Nephron (organoid): Measurements from ENCODE around the gene NAV2.

ENCODE experiments used
- H3K27ac Mint-ChIP-seq, 3 experiments: 2 replicates each; pipeline ENCODE4 v1.8.0; 2020; ENCODE audit warnings: mixed read lengths in 3 of 3, mild to moderate bottlenecking in 2 of 3, moderate library complexity in 1 of 3
- H3K27me3 Mint-ChIP-seq: 2 replicates; pipeline ENCODE4 v1.8.0; 2021; ENCODE audit warnings: low read depth, mild to moderate bottlenecking, moderate library complexity, mixed read lengths
- H3K36me3 Mint-ChIP-seq: 2 replicates; pipeline ENCODE4 v1.8.0; 2020; ENCODE audit warnings: low read depth, mixed read lengths
- H3K4me1 Mint-ChIP-seq: 2 replicates; pipeline ENCODE4 v1.8.0; 2020; ENCODE audit warnings: mixed read lengths
- H3K4me3 Mint-ChIP-seq, 3 experiments: 2 replicates each; pipeline ENCODE4 v1.8.0; 2020; ENCODE audit warnings: mild to moderate bottlenecking in 3 of 3, mixed read lengths in 3 of 3, moderate library complexity in 2 of 3
- H3K9me3 Mint-ChIP-seq: 2 replicates; pipeline ENCODE4 v1.8.0; 2020; ENCODE audit warnings: mixed read lengths
- CTCF ChIP-seq, 3 experiments: fragments of 200-600 bp; sonication (generic); IDR thresholded peaks; one replicate each; pipeline ENCODE4 v1.5.0; 2021; ENCODE audit warnings: antibody characterized with exemption in 3 of 3; ENCODE audit not compliant: unreplicated experiment in 3 of 3

Gene NAV2

GRCh38 chr11:20162824-20163782 lies 450.5 kb downstream of the NAV2 start:
- peaks cover 5% of the 10 kb centered on the region for H3K9me3 Mint-ChIP-seq
- TF ChIP-seq CTCF (IDR thresholded peaks at IDR 0.05; ENCODE audit: unreplicated experiment in 3 of 3): no peak
- H3K4me1 Mint-ChIP-seq: peaks cover 53% of the 10 kb centered on the region
- H3K36me3 Mint-ChIP-seq: no peaks in the 10 kb centered on the region
- peak overlapping the region; percentile 74 to 85 (median 78) for H3K4me3 Mint-ChIP-seq
- peak overlapping the region; percentile 2 to 33 (median 10) for H3K27ac Mint-ChIP-seq
- H3K27me3 Mint-ChIP-seq: peaks cover 100% of the 10 kb centered on the region

- Mint-ChIP-seq H3K36me3 (no peaks in the 10 kb centered on the region), H3K4me1 (peaks cover 46% of the 10 kb centered on the region), H3K4me3 (peak overlapping the region; percentile 74 to 85 (median 78)), H3K27me3 (peaks cover 98% of the 10 kb centered on the region), H3K27ac (peak overlapping the region in 1 of 3 experiments; percentile 10), H3K9me3 (no peaks in the 10 kb centered on the region)
- no peak for TF ChIP-seq CTCF (IDR thresholded peaks at IDR 0.05; ENCODE audit: unreplicated experiment in 3 of 3)
Measured at GRCh38 chr11:20163783-20164481, 451.3 kb downstream of the NAV2 start.
